Left lung (tissue), 10 donors: ENCODE results near the gene THSD8. TPM values are rescaled to one million over a fixed set of nuclear protein-coding genes. Genes with fewer than 3 reads are reported as not detected.
A peak's percentile ranks its signal among the peaks of the same experiment; 100 is the strongest.

ENCODE experiments used
- ATAC-seq: fragments of 200-7000 bp; cut with Tn5 transposase; one replicate; pipeline ENCODE4 v1.9.1; 2020; ENCODE audit warnings: moderate library complexity
- DNase-seq, 4 donors: peaks; one replicate each; pipeline ENCODE4 v3.0.0-alpha.2; 2013 to 2020
- H3K27ac ChIP-seq, 2 donors: fragments of 200-600 bp; sonication (generic) in 1 of 2; one replicate each; pipeline versions ENCODE4 v1.5.0 to v1.8.0; 2020 to 2021
- H3K27me3 ChIP-seq, 2 donors: fragments of 200-600 bp; sonication (generic) in 1 of 2; one replicate each; pipeline versions ENCODE4 v1.5.0 to v1.8.0; 2020 to 2021
- H3K36me3 ChIP-seq, 2 donors: fragments of 200-600 bp; sonication (generic) in 1 of 2; one replicate each; pipeline versions ENCODE4 v1.5.0 to v1.8.0; 2020 to 2021
- H3K4me1 ChIP-seq, 2 donors: fragments of 200-600 bp; one replicate each; pipeline ENCODE4 v1.8.0; 2021
- H3K4me3 ChIP-seq, 2 donors: fragments of 200-600 bp; sonication (generic) in 1 of 2; one replicate each; pipeline versions ENCODE4 v1.5.0 to v1.8.0; 2020 to 2021; ENCODE audit warnings: mild to moderate bottlenecking in 1 of 2
- H3K9me3 ChIP-seq, 2 donors: fragments of 200-600 bp; sonication (generic) in 1 of 2; one replicate each; pipeline versions ENCODE4 v1.5.0 to v1.8.0; 2020 to 2021
- intact Hi-C, 2 donors: fragments of 100-400 bp; cut with DNase I; formaldehyde crosslinking; loops; one replicate each; pipeline versions ENCODE4 v1.11.2 to v1.14.2; 2022
- polyA plus RNA-seq, 6 donors: library from polyadenylated mRNA; unstranded; fragments of 120-200 nt; gene quantifications; one replicate each; pipeline ENCODE4 v1.2.1, GENCODE V29; 2013; ENCODE audit not compliant: insufficient read length in 6 of 6
- total RNA-seq, 2 donors: library from RNA; stranded (reverse); fragmentation: NEBNext Ultra II Directional; extraction: Animal tissue kit (Norgen Biotek cat#: 25700); gene quantifications; one replicate each; pipeline ENCODE4 v1.2.1, GENCODE V29; 2021
- TF ChIP-seq, protein P1 (sequence below), 2 donors: fragments of 200-600 bp; sonication (generic) in 1 of 2; IDR thresholded peaks; one replicate each; pipeline versions ENCODE4 v1.5.0 to v1.8.0; 2021; ENCODE audit warnings: antibody characterized with exemption in 2 of 2
- donor health status: DM: no; HTN: yes; CAD: no.
- donor health status: DM: no; HTN: no; CAD: no.

Gene THSD8
- total and polyA plus RNA-seq, 8 donors, result 2.2 to 11.6 (median 6.2) TPM

DNA sequence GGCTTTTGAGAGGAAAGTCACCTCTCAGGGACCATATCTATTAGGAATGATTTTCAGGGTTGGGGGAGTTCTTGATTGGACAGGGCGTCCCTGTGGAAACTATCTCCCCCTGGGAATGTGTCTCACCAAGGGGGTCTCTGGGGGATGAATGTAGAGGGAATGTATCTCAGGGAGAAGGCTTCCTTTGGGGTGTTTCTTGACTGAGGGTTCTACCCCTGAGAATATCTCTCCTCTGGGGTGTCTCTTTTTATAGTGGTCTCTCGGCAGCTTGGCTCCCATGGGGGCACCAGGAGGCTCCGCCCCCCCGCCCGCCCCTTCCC lies 31.5 kb downstream of the THSD8 start:
- no peak for DNase-seq
- TF ChIP-seq, protein P1, sequence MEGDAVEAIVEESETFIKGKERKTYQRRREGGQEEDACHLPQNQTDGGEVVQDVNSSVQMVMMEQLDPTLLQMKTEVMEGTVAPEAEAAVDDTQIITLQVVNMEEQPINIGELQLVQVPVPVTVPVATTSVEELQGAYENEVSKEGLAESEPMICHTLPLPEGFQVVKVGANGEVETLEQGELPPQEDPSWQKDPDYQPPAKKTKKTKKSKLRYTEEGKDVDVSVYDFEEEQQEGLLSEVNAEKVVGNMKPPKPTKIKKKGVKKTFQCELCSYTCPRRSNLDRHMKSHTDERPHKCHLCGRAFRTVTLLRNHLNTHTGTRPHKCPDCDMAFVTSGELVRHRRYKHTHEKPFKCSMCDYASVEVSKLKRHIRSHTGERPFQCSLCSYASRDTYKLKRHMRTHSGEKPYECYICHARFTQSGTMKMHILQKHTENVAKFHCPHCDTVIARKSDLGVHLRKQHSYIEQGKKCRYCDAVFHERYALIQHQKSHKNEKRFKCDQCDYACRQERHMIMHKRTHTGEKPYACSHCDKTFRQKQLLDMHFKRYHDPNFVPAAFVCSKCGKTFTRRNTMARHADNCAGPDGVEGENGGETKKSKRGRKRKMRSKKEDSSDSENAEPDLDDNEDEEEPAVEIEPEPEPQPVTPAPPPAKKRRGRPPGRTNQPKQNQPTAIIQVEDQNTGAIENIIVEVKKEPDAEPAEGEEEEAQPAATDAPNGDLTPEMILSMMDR (IDR thresholded peaks at IDR 0.05), result no peak
- ATAC-seq, result no peak
- intact Hi-C loops, result no loop called here
- H3K27ac ChIP-seq, result no peak overlapping the region
- H3K4me3 ChIP-seq, result peak overlapping the region in 1 of 2 donors; percentile 37
- H3K9me3 ChIP-seq, result no peaks in the 10 kb centered on the region
- peaks cover 69 to 100% of the 10 kb centered on the region in 2 donors for H3K27me3 ChIP-seq
- H3K4me1 ChIP-seq, result peaks cover 4 to 29% of the 10 kb centered on the region in 2 donors
- no peaks in the 10 kb centered on the region for H3K36me3 ChIP-seq

DNA sequence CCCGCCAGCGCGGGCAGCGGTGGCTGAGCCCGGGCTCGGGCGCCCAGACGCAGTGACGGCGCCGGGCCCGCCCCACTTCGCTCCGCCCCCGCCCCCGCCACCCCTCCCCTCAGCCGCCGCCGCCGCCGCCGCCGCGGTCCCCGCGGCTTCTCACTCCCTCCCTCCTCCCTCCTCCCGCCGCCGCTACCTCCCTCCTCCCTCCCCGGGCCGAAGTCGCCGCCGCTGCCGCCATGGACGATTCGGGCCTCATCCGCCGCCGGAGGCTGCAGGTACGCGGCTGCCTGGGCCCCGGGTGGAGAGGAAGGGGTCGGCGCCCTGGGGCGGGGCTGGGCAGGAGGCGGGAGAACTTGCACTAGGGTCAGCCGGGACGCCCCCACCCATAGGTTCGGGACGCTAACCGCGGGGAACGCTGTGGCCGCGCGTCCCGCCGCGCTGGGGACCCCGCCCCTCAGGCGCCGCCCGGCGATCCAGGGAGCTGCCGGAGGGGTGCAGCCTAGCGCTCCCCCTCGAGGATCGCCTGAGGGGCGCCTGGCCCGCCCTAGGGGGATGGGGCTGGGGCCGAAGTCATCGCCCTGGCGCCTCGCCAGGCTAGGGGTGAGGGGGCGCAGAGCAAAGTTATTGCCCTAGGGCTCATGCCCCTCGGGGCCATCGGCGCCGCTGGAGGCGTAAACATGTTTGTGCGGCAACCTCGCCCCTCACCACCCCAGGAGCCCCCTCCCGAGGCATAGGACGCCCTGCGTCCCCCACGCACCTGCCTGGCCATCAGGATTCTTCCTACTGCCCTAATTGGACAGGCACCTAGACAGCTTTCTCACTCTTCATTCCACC lies 32.1 kb downstream of the THSD8 start:
- Histone ChIP-seq H3K4me3 (peak overlapping the region; percentile 21 to 37), H3K36me3 (no peaks in the 10 kb centered on the region), H3K9me3 (no peaks in the 10 kb centered on the region), H3K4me1 (peaks cover 4 to 32% of the 10 kb centered on the region in 2 donors), H3K27me3 (peaks cover 71 to 100% of the 10 kb centered on the region in 2 donors), H3K27ac (no peak overlapping the region)
- intact Hi-C loops, result no loop called here
- TF ChIP-seq, protein P1 (IDR thresholded peaks at IDR 0.05), result no peak
- ATAC-seq (peak; percentile 5), DNase-seq (peak in 1 of 4 donors; percentile 81)

DNA sequence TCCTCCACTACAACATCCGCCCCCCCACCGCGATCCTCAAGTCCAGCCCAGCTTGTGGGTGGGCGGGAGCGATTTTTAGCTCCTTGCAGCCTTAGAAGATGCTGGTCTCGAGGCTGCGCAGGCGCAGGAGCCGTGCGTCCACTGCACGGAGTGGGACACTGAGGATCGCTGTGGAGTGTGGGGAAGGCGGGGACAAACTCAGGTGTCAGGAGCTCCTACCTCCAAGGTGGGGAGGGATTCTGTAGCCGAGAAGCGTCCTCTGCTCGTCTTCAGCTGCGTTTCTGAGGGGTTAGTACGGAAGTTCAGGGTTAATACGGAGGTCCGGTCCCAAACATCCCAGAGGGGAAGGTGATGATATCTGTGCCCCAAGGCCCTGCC lies 32.7 kb downstream of the THSD8 start, which contains the start of gene RTBDN:
Gene RTBDN (minus strand): TSS at position 14 of the 378 bp plus-strand sequence. CDS start 4,600 bp downstream, outside the sequence.
- DNase-seq (no peak), ATAC-seq (no peak)
- Histone ChIP-seq H3K27ac (no peak within 1 kb of the TSS), H3K36me3 (no peaks in the 10 kb centered on the region), H3K4me1 (peaks cover 4 to 33% of the 10 kb centered on the region in 2 donors), H3K27me3 (peaks cover 77 to 100% of the 10 kb centered on the region in 2 donors), H3K4me3 (peak within 1 kb of the TSS; percentile 21 to 37), H3K9me3 (no peaks in the 10 kb centered on the region)
- intact Hi-C loops, result no loop called here
- TF ChIP-seq, protein P1 (IDR thresholded peaks at IDR 0.05), result no peak

DNA sequence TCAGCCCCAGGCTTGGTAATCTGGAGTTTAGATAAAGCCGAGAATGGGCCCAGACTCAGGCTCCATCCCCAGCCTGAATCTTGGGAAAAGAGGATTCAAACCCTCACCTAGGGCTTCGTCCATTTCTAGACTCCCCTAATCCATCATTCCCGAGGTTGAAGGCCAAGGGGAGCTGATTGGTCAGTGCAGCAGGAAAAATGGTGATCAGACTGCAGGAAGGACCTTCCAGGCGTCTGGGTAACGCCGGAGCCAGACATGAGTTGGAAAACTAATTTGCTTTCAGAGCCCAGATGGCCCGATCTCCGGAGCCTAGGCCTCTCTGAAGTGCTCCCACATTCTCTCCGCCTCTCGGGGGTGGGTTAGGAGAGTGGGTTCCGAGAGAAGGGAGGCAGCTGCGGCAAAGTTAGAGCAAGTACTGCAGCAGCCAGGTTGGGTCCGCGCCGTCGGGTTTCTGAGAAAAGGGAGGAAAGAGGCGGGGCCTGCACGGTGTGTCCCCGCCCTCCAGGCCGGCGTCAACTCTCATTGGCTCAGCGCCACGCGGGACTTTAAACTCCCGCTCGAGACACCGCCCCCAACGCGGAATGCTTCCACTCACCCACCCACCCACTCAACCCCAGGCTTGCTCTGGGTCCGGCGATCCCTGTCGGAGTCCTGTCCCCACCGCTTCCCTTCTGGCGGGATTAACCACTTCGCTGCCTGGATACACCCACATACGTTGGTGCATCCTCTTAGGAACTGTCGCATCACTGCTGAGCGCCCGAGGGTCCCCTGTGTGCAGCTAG lies 33.3 kb downstream of the THSD8 start:
- Histone ChIP-seq H3K27ac (no peak overlapping the region), H3K9me3 (no peaks in the 10 kb centered on the region), H3K4me3 (no peak overlapping the region), H3K4me1 (peaks cover 4 to 33% of the 10 kb centered on the region in 2 donors), H3K27me3 (peaks cover 82 to 100% of the 10 kb centered on the region in 2 donors), H3K36me3 (no peaks in the 10 kb centered on the region)
- TF ChIP-seq, protein P1 (IDR thresholded peaks at IDR 0.05), result no peak
- DNase-seq (no peak), ATAC-seq (no peak)
- intact Hi-C loops, result no loop called here

DNA sequence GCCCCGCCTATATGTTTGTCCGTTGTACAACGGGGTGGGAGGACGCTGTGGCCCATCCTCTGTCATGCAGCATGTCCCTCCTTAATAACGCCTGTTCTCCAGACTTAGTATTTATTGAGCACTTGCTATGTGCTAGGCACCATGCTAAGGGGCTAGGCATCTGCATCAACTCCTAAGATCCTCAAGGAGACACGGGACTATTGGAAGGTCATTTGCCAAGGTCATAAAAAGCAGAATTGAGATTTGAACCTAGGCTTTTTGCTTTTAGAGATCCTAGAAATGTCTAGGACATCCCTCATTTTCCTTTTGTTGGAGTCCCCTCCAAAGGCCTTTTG lies 34.6 kb downstream of the THSD8 start:
- Histone ChIP-seq H3K27ac (no peak overlapping the region), H3K27me3 (peaks cover 95 to 100% of the 10 kb centered on the region in 2 donors), H3K9me3 (no peaks in the 10 kb centered on the region), H3K4me3 (no peak overlapping the region), H3K36me3 (no peaks in the 10 kb centered on the region), H3K4me1 (peaks cover 4 to 37% of the 10 kb centered on the region in 2 donors)
- intact Hi-C loops, result no loop called here
- ATAC-seq (no peak), DNase-seq (no peak)
- TF ChIP-seq, protein P1 (IDR thresholded peaks at IDR 0.05), result no peak
